Esophagus muscularis mucosa (tissue), 4 donors: Measurements from ENCODE around the gene MOB1B. TPM values are rescaled to one million over a fixed set of nuclear protein-coding genes. Genes with fewer than 3 reads are reported as not detected.

Experiments
- DNase-seq: peaks from one replicate; pipeline ENCODE4 v3.0.0-alpha.2; 2017; ENCODE audit errors: extremely low spot score
- H3K27ac ChIP-seq, 4 donors: fragments of 200-600 bp; sonication (generic); replicated peaks in 1 of 4; 1 replicate in 3 of 4; 2 replicates in 1 of 4; pipeline ENCODE4 v1.5.1; 2016 to 2019; ENCODE audit warnings: mild to moderate bottlenecking in 1 of 4
- H3K27me3 ChIP-seq, 4 donors: fragments of 200-600 bp; sonication (generic); one replicate each; pipeline versions ENCODE4 v1.5.1 to v1.6.0; 2016 to 2019
- H3K36me3 ChIP-seq, 4 donors: fragments of 200-600 bp; sonication (generic); one replicate each; pipeline ENCODE4 v1.5.1; 2016 to 2019
- H3K4me1 ChIP-seq, 4 donors: fragments of 200-600 bp; sonication (generic); one replicate each; pipeline ENCODE4 v1.5.1; 2016 to 2019
- H3K4me3 ChIP-seq, 4 donors: fragments of 200-600 bp; sonication (generic); 1 replicate in 2 of 4; 2 replicates in 2 of 4; pipeline ENCODE4 v1.5.1; 2016 to 2019; ENCODE audit warnings: mild to moderate bottlenecking in 4 of 4, moderate library complexity in 1 of 4
- H3K9me3 ChIP-seq, 4 donors: fragments of 200-600 bp; sonication (generic); 1 replicate in 3 of 4; 2 replicates in 1 of 4; pipeline ENCODE4 v1.5.1; 2016 to 2019
- CTCF ChIP-seq, 3 experiments: fragments of 200-600 bp in 2 of 3; fragments of 450-650 bp in 1 of 3; sonication (generic) in 2 of 3; IDR thresholded peaks; one replicate each; pipeline ENCODE4 v1.5.1; 2017 to 2019; ENCODE audit warnings: antibody characterized with exemption in 3 of 3, mild to moderate bottlenecking in 2 of 3, moderate library complexity in 1 of 3
- EP300 ChIP-seq: sonication (generic); formaldehyde crosslinking; IDR thresholded peaks from one replicate; pipeline ENCODE4 v1.6.1; 2017; ENCODE audit warnings: antibody characterized with exemption
- POLR2A ChIP-seq: fragments of 450-650 bp; IDR thresholded peaks from one replicate; pipeline ENCODE4 v1.6.1; 2017; ENCODE audit warnings: antibody characterized with exemption, moderate library complexity, mild to moderate bottlenecking, low read depth
- POLR2AphosphoS5 ChIP-seq, 2 donors: sonication (generic); formaldehyde crosslinking; IDR thresholded peaks; one replicate each; pipeline ENCODE4 v1.6.1; 2017; ENCODE audit warnings: antibody characterized with exemption in 2 of 2
- WGBS: methylation state at CpG from one replicate; pipeline ENCODE4 v1.1.5; 2018; 5-methylcytosine and 5-hydroxymethylcytosine counted together
- intact Hi-C: fragments of 100-400 bp; cut with DNase I; formaldehyde crosslinking; loops from one replicate; pipeline ENCODE4 v1.15.1; 2023
- total RNA-seq, 4 donors: library from RNA; depleted of rRNA; stranded (reverse); fragments of >200 nt; gene quantifications; one replicate each; pipeline versions ENCODE4 v1.1.0 to v1.2.1, GENCODE V29; 2016

Gene MOB1B
- total RNA-seq, 4 donors from 2014 or later, result 15.0 to 19.4 (median 16.6) TPM

DNA sequence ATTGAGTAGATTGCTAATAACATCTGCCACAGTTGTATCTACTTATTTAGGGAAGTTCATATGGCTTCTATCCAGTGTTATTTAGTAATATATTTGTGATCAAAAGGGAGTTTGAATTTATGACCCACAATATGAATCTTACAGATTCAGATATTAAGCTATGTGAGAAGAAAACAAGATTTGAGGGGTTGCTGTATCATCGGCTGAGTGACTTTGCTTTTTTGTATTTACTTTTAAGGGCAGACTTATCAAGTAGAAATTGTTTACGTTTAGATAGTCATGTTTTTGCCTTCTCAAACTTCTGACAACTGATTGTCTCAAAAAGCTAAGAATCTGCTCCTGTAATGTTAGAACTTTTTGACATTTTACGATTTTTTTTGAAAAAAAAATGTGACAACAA, 74.1 kb downstream of the MOB1B start:
- DNase-seq, result no peak
- 95% methylated on average over 3 of the region's 3 CpGs for WGBS
- no peak for TF ChIP-seq EP300
- TF ChIP-seq POLR2AphosphoS5 (IDR thresholded peaks at IDR 0.05), result no peak
- TF ChIP-seq CTCF (IDR thresholded peaks at IDR 0.05), result no peak
- TF ChIP-seq POLR2A, result no peak
- H3K4me1 ChIP-seq, result no peaks in the 10 kb centered on the region
- peaks cover 0 to 56% (median 7%) of the 10 kb centered on the region in 4 donors for H3K36me3 ChIP-seq
- intact Hi-C loops, result no loop called here
- no peak overlapping the region for H3K27ac ChIP-seq
- H3K27me3 ChIP-seq, result no peaks in the 10 kb centered on the region
- H3K9me3 ChIP-seq, result no peaks in the 10 kb centered on the region
- H3K4me3 ChIP-seq, result no peak overlapping the region

DNA sequence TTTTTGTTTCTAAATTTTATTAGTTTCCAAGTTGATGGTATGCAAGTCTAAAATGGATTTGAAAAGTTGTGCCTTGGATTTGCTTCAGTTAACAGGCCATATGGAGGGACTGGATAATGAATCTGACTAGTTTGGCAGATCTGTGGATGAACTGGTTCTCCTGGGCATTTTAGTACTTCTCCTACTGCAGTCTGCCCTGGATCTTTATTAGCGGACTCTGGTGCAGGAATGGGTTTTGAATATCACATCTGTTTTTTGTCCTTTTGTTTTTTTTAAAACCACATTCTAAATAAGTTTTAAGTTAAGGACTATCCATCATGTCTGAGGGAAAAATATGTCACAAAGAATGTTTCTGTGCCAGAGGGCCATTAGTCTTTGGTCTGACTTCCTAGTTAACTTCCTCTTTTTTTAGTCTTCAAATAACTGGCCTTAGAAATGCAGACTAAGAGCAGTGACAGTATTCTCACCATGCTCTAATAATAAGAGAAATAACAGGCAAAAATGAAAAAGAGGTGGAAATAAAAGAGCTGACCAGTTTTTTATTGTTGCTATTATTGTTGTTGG, 77.4 kb downstream of the MOB1B start:
- no peak for TF ChIP-seq POLR2A
- no peak for TF ChIP-seq CTCF (IDR thresholded peaks at IDR 0.05)
- no peak for TF ChIP-seq EP300
- no peak for TF ChIP-seq POLR2AphosphoS5 (IDR thresholded peaks at IDR 0.05)
- DNase-seq, result no peak
- WGBS, result 74% methylated on average over 1 of the region's 1 CpG
- H3K36me3 ChIP-seq, result peaks cover 0 to 43% (median 6%) of the 10 kb centered on the region in 4 donors
- H3K27ac ChIP-seq, result no peak overlapping the region
- no peaks in the 10 kb centered on the region for H3K27me3 ChIP-seq
- H3K4me1 ChIP-seq, result no peaks in the 10 kb centered on the region
- H3K9me3 ChIP-seq, result no peaks in the 10 kb centered on the region
- intact Hi-C loops, result no loop called here
- no peak overlapping the region for H3K4me3 ChIP-seq

DNA sequence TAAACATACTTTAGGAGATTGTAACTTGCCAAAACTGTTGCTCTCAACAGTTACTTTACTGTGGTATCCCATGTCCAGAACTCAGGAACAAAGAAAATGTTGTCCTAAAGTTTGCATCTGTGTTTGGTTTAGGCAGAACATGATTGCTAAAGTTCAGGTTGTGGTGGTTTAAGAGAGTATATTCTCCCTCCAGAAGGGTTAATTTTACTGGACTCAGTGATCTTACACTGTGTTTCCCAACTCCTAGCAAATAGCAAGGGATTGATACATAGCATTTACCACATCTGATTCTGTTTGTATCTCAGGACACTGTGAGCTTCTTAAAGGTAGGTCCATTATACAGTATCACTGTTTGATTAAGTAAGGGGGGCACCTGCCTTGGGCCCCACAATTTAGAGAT, 78.0 kb downstream of the MOB1B start:
- no peak for DNase-seq
- TF ChIP-seq POLR2AphosphoS5 (IDR thresholded peaks at IDR 0.05), result no peak
- no peak for TF ChIP-seq POLR2A
- TF ChIP-seq CTCF (IDR thresholded peaks at IDR 0.05), result no peak
- TF ChIP-seq EP300, result no peak
- H3K4me3 ChIP-seq, result no peak overlapping the region
- no peak overlapping the region for H3K27ac ChIP-seq
- no peaks in the 10 kb centered on the region for H3K9me3 ChIP-seq
- no peaks in the 10 kb centered on the region for H3K4me1 ChIP-seq
- H3K27me3 ChIP-seq, result no peaks in the 10 kb centered on the region
- H3K36me3 ChIP-seq, result peaks cover 0 to 37% (median 6%) of the 10 kb centered on the region in 4 donors
- intact Hi-C loops, result no loop called here

DNA sequence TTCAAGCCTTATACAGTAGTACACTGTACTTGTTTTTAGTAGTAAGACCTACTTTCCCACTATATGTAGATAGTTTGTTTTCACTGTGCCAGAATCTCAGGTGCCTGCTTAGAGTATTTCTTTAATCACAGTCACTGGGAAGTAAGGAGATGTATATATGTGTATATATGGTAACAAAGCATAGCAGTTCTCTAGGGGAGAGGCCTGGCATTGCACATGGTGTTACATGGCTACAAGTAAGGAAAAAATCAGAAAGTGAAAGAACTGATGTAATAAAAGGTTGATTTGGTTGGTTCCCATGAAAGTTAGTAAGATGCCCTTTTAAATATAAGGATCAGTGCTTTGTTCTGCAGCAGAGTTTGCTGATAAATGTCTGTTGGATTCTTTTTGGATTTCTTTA, 81.9 kb downstream of the MOB1B start:
- H3K4me3 ChIP-seq, result no peak overlapping the region
- no peaks in the 10 kb centered on the region for H3K27me3 ChIP-seq
- intact Hi-C loops, result no loop called here
- no peaks in the 10 kb centered on the region for H3K9me3 ChIP-seq
- no peak for DNase-seq
- H3K36me3 ChIP-seq, result peaks cover 0 to 14% (median 5%) of the 10 kb centered on the region in 4 donors
- no peak for TF ChIP-seq POLR2A
- no peaks in the 10 kb centered on the region for H3K4me1 ChIP-seq
- no peak overlapping the region for H3K27ac ChIP-seq

- Histone ChIP-seq H3K27me3 (no peaks in the 10 kb centered on the region), H3K4me3 (no peak overlapping the region), H3K9me3 (no peaks in the 10 kb centered on the region), H3K4me1 (no peaks in the 10 kb centered on the region), H3K27ac (no peak overlapping the region), H3K36me3 (peaks cover 0 to 10% (median 4%) of the 10 kb centered on the region in 4 donors)
- intact Hi-C loops, result no loop called here
- DNase-seq, result no peak
- WGBS, result 94% methylated on average over 1 of the region's 1 CpG
- TF ChIP-seq EP300 (no peak), CTCF (IDR thresholded peaks at IDR 0.05) (no peak), POLR2A (no peak), POLR2AphosphoS5 (IDR thresholded peaks at IDR 0.05) (no peak)
Measured at GRCh38 chr4:70984589-70984988, 82.4 kb downstream of the MOB1B start.
